Motor neuron (in vitro differentiated cells): ENCODE measurements around the gene SCN10A. TPM values are rescaled to one million over a fixed set of nuclear protein-coding genes. Genes with fewer than 3 reads are reported as not detected.

Experiments
- total RNA-seq, 8 experiments: library from RNA; unstranded; fragments of 300-600 nt; gene quantifications; 2 replicates each; pipeline versions ENCODE4 v1.2.3 to v1.2.4, GENCODE V29; 2022

SCN10A gene
- total RNA-seq, 8 experiments from 2014 or later = 0.04 to 0.14 (median 0.05) TPM; not detected in 5

Other genes starting within 250 kb of the SCN10A start
- 1 to 10 TPM in 2 of 8 experiments, under 1 TPM in 6; 0.11 to 2.8 (median 0.58) TPM for gene SCN5A, start 166.5 kb downstream of the SCN10A start, total RNA-seq
- 1 to 10 TPM in 1 of 8 experiments, under 1 TPM in 7; 0.27 to 1.2 (median 0.46) TPM for gene SCN11A, start 235.7 kb upstream of the SCN10A start, total RNA-seq
- 10 to 100 TPM; 35.3 to 66.0 (median 51.9) TPM for gene WDR48, start 235.8 kb upstream of the SCN10A start, total RNA-seq